HG03354 (cell line): ENCODE results near the gene GNG8.

ENCODE experiments used
- ATAC-seq: cut with Tn5 transposase; IDR thresholded peaks from one replicate; pipeline ENCODE4 v1.9.1; 2021; ENCODE audit warnings: mild to moderate bottlenecking; ENCODE audit not compliant: unreplicated experiment, poor library complexity, severe bottlenecking

The GNG8 gene

DNA sequence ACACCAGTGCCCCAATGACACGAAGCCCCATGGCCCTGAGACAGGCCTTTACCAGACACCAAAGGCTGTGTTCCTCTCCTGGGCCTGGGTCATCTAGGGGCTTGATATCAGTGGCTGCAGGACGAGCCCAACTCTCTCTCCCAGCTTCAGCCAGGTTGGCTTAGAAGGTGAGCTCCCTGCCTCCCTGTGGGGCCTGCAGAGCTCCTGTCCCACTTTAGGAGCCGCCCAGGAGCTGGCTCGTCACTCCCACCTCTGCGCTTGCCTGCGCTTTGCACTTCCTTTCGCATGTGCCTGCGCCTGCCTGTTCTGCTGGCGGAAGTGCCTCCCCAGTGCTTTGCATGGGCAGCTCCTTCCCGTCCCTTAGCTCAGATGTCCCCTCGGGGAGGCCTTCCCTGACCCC, 30.0 kb downstream of the GNG8 start:
- no peak for ATAC-seq

DNA sequence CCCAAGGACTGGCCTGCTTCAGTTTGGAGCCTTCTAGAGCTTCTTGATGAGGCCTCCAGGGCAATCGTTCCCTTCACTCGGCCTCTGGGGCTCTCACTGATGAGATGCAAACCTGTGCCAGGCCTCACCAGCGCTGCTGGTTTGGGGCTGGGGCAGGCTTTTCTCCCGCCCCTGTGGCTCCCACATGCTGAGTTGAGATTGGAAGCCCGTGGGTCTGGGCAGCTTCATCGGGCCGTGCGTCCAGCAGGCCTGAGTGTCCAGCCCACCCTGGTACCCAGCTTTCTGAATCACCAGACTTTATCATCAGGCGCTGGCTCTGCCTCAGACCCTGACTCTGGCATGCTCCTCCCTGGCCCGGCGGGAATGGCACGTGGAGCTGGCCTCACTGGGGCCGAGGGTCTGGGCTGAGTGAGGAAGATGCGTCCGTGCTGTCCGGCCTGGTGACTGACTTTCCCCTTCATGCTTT, 30.6 kb downstream of the GNG8 start:
- no peak for ATAC-seq

DNA sequence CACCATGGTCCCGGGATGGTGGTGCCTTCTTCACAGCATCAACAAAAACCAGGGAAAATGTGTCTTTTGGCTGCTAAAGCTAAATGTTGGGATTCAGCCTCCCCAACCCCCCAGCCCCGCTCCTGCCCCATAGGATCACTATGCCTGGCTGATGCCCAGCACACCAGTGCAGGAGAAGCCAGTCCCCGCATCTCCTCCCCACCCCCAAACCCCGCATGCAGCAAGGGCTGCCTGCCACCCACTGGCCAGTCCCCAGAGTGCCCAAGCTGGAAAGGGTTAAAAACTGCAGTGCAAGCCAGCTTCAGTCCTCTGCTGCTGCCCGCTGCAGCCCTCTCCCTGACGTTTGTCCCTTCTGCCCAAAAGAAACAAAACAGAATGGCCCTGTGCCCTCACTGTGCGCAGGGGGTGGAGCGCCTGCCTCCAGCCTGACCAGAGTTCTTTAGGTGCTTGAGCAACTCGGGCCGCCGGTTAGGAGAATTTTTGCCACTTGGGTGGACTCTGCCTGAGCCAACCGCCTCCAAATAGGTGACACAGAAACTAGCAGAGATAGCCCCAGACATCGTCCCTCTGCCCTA, 31.1 kb downstream of the GNG8 start:
- no peak for ATAC-seq

DNA sequence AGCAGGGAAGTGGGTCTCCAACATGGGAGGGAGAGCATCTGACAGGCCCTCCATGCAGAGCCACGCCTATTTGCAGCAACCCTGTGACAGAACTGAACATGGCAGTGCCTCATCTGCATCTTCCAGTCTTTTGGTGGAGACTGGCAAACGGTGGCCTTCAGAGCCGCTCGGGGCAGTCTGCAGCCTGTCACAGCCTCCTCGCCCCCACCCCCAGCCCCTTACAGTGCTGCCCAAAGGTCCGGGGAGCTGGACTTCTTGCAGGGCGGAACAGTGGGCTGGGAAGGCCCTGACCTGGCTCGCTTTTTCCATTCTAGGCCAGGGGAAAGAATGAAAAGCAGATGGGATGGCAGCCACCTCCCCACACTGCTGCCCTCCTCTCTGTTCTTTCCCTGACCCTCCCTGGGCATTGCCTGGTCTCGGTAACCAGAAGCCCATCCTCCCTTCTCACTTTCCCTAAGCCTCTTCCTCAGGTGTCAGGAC, 32.2 kb downstream of the GNG8 start:
- no peak for ATAC-seq

DNA sequence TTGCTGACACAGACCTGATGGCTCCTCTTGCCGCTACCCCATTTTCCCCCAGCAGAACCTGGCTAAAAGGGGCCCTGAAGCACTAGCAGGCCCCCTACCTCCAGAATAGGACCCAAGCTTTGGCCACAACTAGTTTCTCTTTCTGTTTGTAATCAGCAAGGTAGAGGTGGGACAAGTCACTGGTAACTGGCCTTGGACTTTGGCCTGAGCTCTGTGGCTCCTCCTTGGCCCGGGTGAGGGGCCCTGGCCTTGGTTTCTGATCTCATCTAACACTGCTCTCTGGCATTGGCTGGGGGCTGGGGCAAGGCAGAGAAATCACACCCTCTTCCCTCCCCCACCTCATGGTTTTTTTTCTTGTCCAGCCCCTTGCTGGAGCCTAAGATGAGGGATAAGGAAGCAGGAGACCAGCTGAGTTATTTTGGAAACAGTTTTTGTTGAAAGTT, 32.8 kb downstream of the GNG8 start:
- ATAC-seq, result no peak

DNA sequence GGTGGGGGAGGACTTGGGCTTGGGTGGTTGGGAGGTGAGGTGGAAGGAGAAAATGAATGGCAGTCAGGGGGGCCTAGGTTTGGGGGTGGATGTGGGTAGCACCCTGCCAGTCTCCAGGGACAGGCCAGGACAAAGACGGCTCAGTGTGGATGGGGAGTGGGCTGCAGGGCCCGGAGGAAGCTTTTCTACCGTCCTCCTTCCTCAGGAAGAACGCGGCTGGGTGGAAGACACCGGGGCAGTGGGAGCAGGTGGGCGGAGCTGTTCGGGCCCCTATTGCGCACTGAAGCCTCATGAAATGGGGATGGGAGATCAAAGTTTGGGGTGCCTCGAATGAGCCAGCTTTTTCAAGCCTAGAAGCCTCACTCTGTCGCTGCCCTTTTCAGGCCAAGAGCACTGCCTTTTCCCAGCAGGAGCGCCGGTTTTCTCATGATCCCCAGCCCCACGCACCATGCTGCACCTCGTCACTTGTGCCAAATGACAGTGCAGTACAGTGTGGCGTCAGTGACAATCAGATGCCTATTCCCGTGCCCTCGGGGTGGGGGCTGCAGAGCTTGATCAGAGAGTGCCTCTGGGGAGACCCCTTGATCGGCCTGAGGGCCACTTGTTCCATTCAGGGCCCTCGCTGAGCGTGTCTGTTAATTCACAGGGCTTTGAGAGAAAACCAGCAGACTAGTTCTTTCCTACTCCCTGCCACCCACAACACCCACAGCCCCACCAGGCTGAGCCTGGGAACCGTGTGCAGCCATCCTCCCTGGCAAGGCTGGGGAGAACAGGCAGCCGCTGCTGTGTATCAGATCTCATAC, 33.4 kb downstream of the GNG8 start:
- ATAC-seq, result no peak

DNA sequence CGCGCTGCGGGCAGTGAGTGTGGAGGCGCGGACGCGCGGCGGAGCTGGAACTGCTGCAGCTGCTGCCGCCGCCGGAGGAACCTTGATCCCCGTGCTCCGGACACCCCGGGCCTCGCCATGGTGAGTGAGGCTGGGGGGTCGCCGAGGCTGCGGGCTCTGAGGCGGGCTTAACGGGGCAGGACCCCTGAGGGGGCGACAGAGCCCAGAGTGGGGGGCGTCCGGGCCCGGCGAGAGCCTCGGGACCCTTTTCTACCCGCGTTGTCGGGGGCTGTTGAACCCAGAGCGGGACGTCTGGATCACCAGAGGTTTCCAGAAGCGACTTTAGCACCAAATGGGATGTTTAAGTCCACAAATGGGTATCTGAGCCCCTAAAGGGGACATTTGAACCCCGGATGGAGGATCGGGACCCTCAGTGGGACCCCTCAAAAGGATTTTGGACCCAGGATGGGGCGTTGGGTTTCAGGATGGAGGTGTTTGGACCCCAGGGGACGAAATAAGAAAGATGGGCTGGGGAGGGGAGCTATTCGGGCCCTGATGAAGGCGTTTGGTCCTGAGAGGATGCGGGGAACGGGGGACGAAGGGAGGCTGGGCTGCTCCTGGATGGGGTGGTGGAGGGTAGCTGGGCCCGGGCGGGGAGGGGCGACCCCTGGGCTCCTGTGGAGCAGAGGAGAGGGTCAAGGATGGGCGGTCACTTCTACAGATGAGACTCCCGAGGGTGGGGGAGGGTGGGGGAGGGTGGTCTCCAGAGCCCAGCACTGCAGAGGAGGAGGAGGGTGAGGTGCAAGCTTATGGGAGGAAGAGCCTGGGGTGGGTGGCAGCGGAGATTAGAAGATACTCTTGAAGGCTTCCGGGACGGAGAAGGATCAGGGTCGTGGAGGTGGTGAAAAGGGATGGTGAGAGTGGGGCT, 34.4 kb downstream of the GNG8 start, which contains the start of gene CALM3:
TSS of gene CALM3 (plus strand) at position 13 of the 907 bp plus-strand sequence. CDS start at position 118, 105 bp downstream.
- ATAC-seq, result no peak

DNA sequence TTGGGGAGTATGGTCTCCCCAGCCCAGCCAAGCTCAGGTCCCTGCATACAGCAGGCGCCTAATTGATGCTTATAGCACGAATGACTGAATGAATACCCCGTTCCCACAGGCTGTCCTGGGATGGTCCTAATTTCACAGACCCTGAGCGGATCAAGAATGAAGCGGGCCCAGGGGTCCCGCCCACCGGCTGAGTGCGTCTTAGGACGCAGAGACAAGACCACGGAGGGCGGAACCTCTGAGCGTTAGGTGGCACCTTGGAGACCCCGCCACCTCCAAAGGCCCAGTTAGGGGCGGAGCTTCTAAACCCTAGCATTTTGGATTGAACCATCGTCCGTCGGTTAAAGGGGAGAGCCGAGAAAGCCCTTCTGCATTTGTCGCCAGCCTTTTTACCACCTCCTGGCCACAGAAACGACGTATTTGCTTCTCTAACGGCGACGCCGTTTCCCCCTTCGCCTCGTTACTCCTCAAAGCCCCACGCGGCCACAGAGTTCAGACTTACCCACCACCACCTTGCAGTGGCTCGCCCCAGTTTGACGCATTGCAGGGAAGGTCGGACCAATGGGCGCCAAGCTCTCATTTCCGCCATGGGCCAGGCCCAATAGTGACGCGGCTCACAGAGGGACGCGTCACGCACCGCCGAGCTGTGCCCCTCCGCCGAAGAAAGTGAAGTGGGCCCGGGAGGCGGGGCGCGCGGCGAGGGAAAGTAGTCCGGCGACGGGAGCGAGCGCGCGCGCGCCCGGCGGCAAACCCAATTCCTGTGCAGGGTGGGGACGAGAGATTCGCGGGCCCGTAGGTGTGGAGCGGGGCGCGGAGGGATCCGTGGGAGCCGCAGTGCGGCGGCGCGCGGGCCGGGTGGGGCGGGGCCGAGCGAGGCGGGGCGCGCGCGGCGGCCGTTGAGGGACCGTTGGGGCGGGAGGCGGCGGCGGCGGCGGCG, 35.4 kb downstream of the GNG8 start:
- peak; percentile 79 for ATAC-seq

DNA sequence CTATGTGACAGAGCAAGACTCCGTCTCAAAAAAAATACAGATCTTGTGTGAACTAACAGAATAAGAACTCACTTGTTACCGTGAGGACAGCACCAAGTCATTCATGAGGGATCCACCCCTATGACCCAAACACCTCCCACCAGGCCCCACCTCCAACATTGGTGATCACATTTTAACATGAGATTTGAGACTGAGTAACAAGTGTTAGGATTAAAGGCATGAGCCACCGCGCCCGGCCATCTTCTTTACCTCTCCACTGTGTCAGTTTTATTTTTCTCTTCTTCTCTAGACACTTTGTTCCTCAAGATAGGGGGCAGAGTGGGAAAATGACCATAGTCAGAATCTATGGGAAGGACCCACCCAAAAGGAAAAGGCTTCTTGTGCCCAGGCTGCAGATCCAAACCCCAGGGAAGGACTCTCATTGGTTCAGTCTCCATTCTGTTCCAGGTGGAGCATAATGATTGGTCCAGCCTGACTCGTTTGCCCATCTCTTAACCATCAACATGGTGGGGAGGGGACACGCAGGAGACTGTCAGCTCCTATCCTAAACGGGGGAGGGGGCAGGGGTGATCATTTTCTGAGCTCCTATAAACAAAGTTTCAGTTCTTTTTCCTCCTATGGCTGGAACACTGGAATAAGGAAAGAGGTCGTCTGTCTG, 36.2 kb downstream of the GNG8 start:
- ATAC-seq, result no peak

DNA sequence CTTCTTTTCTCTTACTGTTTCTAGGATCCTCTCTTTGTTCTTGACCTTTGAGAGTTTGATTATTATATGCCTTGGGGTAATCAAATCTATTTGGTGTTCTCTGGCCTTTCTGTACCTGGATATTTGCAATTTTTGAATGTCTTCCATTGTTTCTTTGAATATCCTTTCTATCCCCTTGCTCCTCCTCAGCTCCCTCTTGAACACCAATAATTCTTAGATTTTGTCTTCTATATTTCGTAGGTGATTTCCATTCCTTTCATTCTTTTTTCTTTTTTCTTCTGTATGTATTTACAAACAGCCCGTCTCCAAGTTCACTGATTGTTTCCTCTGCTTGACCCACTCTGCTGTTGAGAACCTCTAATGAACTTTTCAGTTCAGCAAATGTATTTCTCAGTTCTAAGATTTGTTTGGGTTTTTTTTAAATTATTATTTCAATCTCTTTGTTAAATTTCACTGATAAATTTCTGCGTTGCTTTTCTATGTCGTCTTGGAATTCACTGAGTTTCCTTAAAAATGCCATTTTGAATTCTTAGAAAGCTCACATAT, 37.6 kb downstream of the GNG8 start:
- no peak for ATAC-seq

DNA sequence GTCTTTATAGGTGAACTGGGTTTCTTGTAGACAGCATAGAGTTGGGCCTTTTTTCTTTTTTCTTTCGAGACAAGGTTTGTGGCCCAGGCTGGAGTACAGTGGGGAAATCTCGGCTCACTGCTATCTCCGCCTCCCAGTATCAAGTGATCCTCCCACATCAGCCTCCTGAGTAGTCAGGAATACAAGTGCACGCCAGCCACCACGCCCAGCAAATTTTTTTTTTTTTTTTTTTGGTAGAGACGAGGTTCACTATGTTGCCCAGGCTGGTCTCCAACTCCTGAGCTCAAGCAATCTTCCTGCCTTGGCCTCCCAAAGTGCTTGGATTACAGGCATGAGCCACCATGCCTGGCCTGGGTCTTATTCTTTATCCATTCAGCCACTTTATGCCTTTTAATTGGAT, 40.0 kb downstream of the GNG8 start:
- no peak for ATAC-seq

DNA sequence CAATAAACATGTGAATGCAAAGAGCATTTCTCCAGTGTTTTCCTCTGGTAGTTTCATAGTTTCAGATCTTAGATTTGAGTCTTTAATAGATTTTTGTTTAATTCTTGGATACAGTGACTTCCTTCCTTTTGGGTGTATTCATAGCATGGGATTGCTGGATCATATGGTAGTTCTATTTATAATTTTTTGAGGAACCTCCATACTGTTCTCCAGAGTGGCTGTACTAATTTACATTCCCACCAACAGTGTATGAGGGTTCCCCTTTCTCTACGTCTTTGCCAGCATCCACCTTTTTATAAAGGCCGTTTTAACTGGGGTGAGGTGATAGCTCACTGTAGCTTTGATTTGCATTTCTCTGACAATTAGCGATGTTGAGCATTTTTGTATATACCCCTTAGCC, 44.1 kb downstream of the GNG8 start:
- no peak for ATAC-seq

DNA sequence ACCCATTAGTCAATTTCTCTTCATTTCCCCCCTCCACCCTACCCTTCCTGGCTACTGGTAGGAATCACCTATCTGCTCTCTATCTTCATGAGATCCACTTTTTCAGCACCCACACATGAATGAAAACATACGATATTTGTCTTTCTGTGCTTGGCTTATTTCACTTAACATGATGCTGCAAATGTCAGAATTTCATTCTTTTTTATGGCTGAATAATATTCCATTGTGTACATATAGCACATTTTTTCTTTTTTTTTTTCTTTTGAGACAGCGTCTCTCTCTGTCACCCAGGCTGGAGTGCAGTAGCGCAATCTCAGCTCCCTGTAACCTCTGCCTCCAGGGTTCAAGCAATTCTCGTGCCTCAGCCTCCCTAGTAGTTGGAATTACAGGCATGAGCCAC, 44.7 kb downstream of the GNG8 start:
- ATAC-seq, result no peak

DNA sequence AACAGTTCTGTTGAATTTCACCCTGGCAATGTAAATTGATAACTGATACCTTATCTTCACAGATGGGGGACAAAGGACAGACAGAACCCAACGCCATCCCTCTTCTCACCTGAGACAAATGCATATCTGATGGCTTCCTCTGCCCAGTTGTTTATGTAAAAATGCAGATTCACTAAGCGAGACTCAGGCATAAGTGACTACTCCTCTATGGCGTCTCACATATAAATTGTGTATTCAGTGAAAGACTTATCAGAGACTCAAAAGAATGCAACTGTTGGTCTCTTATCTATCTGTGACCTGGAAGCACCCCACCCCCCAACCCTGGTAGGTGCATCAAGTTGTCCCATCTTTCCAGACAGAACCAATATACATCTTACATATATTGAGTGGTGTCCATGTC, 48.1 kb downstream of the GNG8 start:
- ATAC-seq, result no peak

DNA sequence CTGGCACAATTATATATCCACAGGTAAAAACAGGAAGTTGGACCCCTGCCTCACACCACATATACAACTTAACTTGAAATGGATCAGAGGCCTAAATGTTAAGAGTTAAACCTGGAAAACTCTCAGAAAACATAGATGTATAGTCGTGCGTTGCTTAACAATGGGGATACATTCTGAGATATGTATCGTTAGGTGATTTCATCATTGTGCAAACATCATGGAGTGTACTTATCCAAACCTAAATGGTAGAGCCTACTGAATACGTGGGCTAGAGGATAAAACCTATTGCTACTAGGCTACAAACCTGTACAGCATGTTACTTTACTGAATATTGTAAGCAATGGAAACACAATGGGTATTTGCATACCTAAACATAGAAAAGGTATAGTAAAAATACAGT, 49.7 kb downstream of the GNG8 start:
- ATAC-seq, result no peak

DNA sequence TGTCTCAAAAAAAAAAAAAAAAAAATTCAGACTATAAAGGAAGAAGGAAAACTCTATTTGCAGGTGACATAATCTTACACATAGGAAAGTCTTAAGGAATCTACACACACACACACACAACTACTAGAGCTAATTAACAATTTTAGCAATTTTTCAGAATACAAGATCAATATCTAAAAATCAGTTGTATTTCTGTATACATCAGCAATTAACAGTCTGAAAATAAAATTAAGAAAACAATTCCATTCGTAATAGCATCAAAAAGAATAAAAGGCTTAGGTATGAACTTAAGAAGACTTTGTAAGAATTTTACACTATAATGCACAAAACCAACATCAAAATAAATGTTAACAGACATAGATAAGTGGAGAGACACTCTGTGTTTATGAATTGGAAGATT, 50.5 kb downstream of the GNG8 start:
- ATAC-seq, result no peak
